Sigmoid colon (tissue), 7 donors: ENCODE measurements around the gene UGP2. TPM values are rescaled to one million over a fixed set of nuclear protein-coding genes. Genes with fewer than 3 reads are reported as not detected.

ENCODE experiments used
- DNase-seq: peaks from one replicate; pipeline ENCODE4 v3.0.0-alpha.2; 2019
- H3K27ac ChIP-seq, 4 donors: fragments of 200-600 bp; sonication (generic); one replicate each; pipeline ENCODE4 v1.5.1; 2016 to 2019; ENCODE audit warnings: mild to moderate bottlenecking in 1 of 4
- H3K27me3 ChIP-seq, 3 donors: fragments of 200-600 bp; sonication (generic); one replicate each; pipeline ENCODE4 v1.5.1; 2019; ENCODE audit warnings: mild to moderate bottlenecking in 1 of 3
- H3K36me3 ChIP-seq, 4 donors: fragments of 200-600 bp; sonication (generic); one replicate each; pipeline ENCODE4 v1.5.1; 2016 to 2019
- H3K4me1 ChIP-seq, 4 donors: fragments of 200-600 bp; sonication (generic); one replicate each; pipeline ENCODE4 v1.5.1; 2017 to 2019
- H3K4me3 ChIP-seq, 4 donors: fragments of 200-600 bp; sonication (generic); one replicate each; pipeline ENCODE4 v1.5.1; 2017 to 2019; ENCODE audit warnings: mild to moderate bottlenecking in 2 of 4, moderate library complexity in 1 of 4
- H3K9me3 ChIP-seq, 4 donors: fragments of 200-600 bp in 3 of 4; sonication (generic) in 3 of 4; one replicate each; pipeline versions ENCODE4 v1.5.1 to v1.6.1; 2013 to 2019
- EP300 ChIP-seq, 4 donors: sonication (generic); formaldehyde crosslinking; IDR thresholded peaks; one replicate each; pipeline ENCODE4 v1.6.1; 2017; ENCODE audit warnings: antibody characterized with exemption in 4 of 4
- POLR2A ChIP-seq, 2 donors: fragments of 450-650 bp; IDR thresholded peaks; one replicate each; pipeline ENCODE4 v1.6.1; 2016; ENCODE audit warnings: antibody characterized with exemption in 2 of 2, mild to moderate bottlenecking in 2 of 2, moderate library complexity in 2 of 2
- POLR2AphosphoS5 ChIP-seq, 4 donors: sonication (generic); formaldehyde crosslinking; IDR thresholded peaks; one replicate each; pipeline ENCODE4 v1.6.1; 2017; ENCODE audit warnings: antibody characterized with exemption in 4 of 4
- WGBS, 2 donors: extraction: QIAGEN DNeasy Blood & Tissue Kit; methylation state at CpG; one replicate each; pipeline ENCODE4 v1.1.7; 2013; 5-methylcytosine and 5-hydroxymethylcytosine counted together
- intact Hi-C: fragments of 100-400 bp; cut with DNase I; formaldehyde crosslinking; loops from one replicate; pipeline ENCODE4 v1.15.1; 2023
- polyA plus RNA-seq, 3 donors: library from polyadenylated mRNA; stranded (reverse); fragments of 200-250 nt; gene quantifications; one replicate each; pipeline ENCODE4 v1.2.3, GENCODE V29; 2013
- total RNA-seq, 4 donors: library from RNA; depleted of rRNA; stranded (reverse); fragments of >200 nt; gene quantifications; one replicate each; pipeline ENCODE4 v1.1.0, GENCODE V29; 2016
- TF ChIP-seq, protein P1 (sequence below), 4 experiments: fragments of 450-650 bp in 3 of 4; fragments of 200-600 bp in 1 of 4; IDR thresholded peaks; one replicate each; pipeline ENCODE4 v1.5.1; 2016 to 2019; ENCODE audit warnings: antibody characterized with exemption in 4 of 4, mild to moderate bottlenecking in 3 of 4, moderate library complexity in 2 of 4
- donor health status: healthy with polysubstance abuse.
- donor health status: Bipolar disorder and iron deficiency.
- donor health status: healthy.

UGP2 gene
- total and polyA plus RNA-seq, 7 donors: 132 to 809 (median 195) TPM

DNA sequence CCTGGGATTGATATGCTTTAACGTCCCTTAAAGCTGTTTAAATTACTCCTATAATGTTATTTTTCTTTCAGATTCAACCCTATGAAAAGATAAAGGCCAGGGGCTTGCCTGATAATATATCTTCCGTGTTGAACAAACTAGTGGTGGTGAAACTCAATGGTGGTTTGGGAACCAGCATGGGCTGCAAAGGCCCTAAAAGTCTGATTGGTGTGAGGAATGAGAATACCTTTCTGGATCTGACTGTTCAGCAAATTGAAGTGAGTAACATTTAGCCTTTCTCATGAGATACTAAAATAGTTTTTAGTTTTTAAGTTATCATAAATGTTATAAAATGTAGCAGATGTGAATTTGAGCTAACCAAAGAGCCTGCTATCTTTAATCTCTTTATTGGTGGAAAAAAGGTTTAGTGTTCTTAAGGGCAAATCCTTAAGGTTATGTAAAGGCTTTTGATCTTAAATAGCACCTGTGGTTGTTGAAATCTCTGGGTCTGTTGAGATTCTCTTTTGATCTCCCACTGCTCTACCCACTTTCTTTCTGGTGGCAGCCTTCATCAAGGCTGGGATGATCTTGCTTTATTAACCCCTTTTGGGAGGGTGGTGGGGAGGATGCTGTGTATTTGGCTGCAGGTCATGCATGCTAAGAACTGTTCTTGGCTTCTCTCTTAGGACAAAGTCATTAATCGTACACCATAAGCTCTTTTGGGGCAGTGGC, 40.9 kb downstream of the UGP2 start:
- Histone ChIP-seq H3K9me3 (no peaks in the 10 kb centered on the region), H3K36me3 (peaks cover 0 to 51% (median 10%) of the 10 kb centered on the region in 4 donors), H3K27me3 (no peaks in the 10 kb centered on the region), H3K27ac (no peak overlapping the region), H3K4me3 (no peak overlapping the region), H3K4me1 (no peaks in the 10 kb centered on the region)
- no peak for DNase-seq
- no peak for TF ChIP-seq POLR2AphosphoS5 (IDR thresholded peaks at IDR 0.05)
- no peak for TF ChIP-seq EP300 (IDR thresholded peaks at IDR 0.05)
- no peak for TF ChIP-seq POLR2A (IDR thresholded peaks at IDR 0.05)
- TF ChIP-seq, protein P1, sequence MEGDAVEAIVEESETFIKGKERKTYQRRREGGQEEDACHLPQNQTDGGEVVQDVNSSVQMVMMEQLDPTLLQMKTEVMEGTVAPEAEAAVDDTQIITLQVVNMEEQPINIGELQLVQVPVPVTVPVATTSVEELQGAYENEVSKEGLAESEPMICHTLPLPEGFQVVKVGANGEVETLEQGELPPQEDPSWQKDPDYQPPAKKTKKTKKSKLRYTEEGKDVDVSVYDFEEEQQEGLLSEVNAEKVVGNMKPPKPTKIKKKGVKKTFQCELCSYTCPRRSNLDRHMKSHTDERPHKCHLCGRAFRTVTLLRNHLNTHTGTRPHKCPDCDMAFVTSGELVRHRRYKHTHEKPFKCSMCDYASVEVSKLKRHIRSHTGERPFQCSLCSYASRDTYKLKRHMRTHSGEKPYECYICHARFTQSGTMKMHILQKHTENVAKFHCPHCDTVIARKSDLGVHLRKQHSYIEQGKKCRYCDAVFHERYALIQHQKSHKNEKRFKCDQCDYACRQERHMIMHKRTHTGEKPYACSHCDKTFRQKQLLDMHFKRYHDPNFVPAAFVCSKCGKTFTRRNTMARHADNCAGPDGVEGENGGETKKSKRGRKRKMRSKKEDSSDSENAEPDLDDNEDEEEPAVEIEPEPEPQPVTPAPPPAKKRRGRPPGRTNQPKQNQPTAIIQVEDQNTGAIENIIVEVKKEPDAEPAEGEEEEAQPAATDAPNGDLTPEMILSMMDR (IDR thresholded peaks at IDR 0.05): no peak
- 91% methylated on average over 3 of the region's 3 CpGs for WGBS, 2 donors
- intact Hi-C loops: no loop called here

- no peak for DNase-seq
- no peak for TF ChIP-seq POLR2A (IDR thresholded peaks at IDR 0.05)
- TF ChIP-seq, protein P1 (IDR thresholded peaks at IDR 0.05): no peak
- no peak for TF ChIP-seq POLR2AphosphoS5 (IDR thresholded peaks at IDR 0.05)
- TF ChIP-seq EP300 (IDR thresholded peaks at IDR 0.05): no peak
- intact Hi-C loops: loop anchor here (5.0 kb wide), 1 partner anchor 44 kb away; the partner anchor contains the start of gene UGP2
- Histone ChIP-seq H3K4me1 (peaks cover 0 to 7% (median 0%) of the 10 kb centered on the region in 4 donors), H3K36me3 (peaks cover 0 to 88% (median 22%) of the 10 kb centered on the region in 4 donors), H3K9me3 (no peaks in the 10 kb centered on the region), H3K27ac (no peak overlapping the region), H3K27me3 (no peaks in the 10 kb centered on the region), H3K4me3 (no peak overlapping the region)
- WGBS, 2 donors: 96 to 97% methylated on average over 2 of the region's 2 CpGs
Measured at GRCh38 chr2:63886445-63886844, 44.7 kb downstream of the UGP2 start.

DNA sequence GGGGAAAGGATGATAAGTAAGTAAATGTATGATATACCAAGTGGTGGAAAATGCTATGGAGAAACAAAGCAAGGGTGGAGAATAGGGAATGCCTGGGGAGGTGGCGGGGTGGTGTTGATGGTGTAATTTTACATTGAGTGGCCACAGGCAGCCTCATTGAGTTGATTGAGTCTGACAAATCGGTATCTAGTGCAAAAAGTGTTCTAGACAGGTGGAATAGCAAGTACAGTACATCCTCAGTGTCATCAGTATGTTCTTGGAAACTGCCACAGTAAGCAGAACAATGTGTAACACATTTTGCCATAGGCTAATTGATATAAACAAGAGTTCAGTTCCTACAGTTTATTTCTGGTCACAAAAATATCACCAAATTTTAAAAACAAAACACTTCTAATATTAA, 46.4 kb downstream of the UGP2 start:
- intact Hi-C loops: loop anchor here (5.0 kb wide), 1 partner anchor 46 kb away; the partner anchor contains the start of gene UGP2
- Histone ChIP-seq H3K27ac (no peak overlapping the region), H3K36me3 (peaks cover 0 to 91% (median 23%) of the 10 kb centered on the region in 4 donors), H3K4me1 (peaks cover 0 to 18% (median 3%) of the 10 kb centered on the region in 4 donors), H3K9me3 (no peaks in the 10 kb centered on the region), H3K27me3 (no peaks in the 10 kb centered on the region), H3K4me3 (no peak overlapping the region)
- 89 to 94% methylated on average over 2 of the region's 2 CpGs for WGBS, 2 donors
- DNase-seq: no peak
- TF ChIP-seq, protein P1 (IDR thresholded peaks at IDR 0.05): no peak
- no peak for TF ChIP-seq POLR2AphosphoS5 (IDR thresholded peaks at IDR 0.05)
- no peak for TF ChIP-seq POLR2A (IDR thresholded peaks at IDR 0.05)
- no peak for TF ChIP-seq EP300 (IDR thresholded peaks at IDR 0.05)

- intact Hi-C loops: loop anchor here (5.0 kb wide), 1 partner anchor 46 kb away; the partner anchor contains the start of gene UGP2
- Histone ChIP-seq H3K27me3 (no peaks in the 10 kb centered on the region), H3K36me3 (peaks cover 0 to 86% (median 23%) of the 10 kb centered on the region in 4 donors), H3K27ac (no peak overlapping the region), H3K4me3 (no peak overlapping the region), H3K4me1 (peaks cover 0 to 22% (median 3%) of the 10 kb centered on the region in 4 donors), H3K9me3 (no peaks in the 10 kb centered on the region)
- TF ChIP-seq, protein P1 (IDR thresholded peaks at IDR 0.05): peak; percentile 37 to 62 (median 56)
- TF ChIP-seq POLR2A (IDR thresholded peaks at IDR 0.05) (no peak), POLR2AphosphoS5 (IDR thresholded peaks at IDR 0.05) (no peak)
- DNase-seq: no peak
- WGBS, 2 donors: 96 to 97% methylated on average over 6 of the region's 6 CpGs
Measured at GRCh38 chr2:63888490-63889402, 47.0 kb downstream of the UGP2 start.
